Stomach (tissue), 4 donors: ENCODE data around the gene LACTB.

Experiments
- POLR2A ChIP-seq, 4 donors: fragments of 450-650 bp; IDR thresholded peaks; one replicate each; pipeline ENCODE4 v1.6.1; 2016; ENCODE audit warnings: antibody characterized with exemption in 4 of 4, control low read depth in 2 of 4, mild to moderate bottlenecking in 1 of 4, moderate library complexity in 1 of 4
- TF ChIP-seq, protein P1 (sequence below), 7 experiments: fragments of 450-650 bp in 4 of 7; fragments of 200-600 bp in 3 of 7; sonication (generic) in 3 of 7; IDR thresholded peaks; one replicate each; pipeline ENCODE4 v1.5.1; 2016 to 2019; ENCODE audit warnings: antibody characterized with exemption in 7 of 7, control low read depth in 2 of 7, mild to moderate bottlenecking in 1 of 7

DNA sequence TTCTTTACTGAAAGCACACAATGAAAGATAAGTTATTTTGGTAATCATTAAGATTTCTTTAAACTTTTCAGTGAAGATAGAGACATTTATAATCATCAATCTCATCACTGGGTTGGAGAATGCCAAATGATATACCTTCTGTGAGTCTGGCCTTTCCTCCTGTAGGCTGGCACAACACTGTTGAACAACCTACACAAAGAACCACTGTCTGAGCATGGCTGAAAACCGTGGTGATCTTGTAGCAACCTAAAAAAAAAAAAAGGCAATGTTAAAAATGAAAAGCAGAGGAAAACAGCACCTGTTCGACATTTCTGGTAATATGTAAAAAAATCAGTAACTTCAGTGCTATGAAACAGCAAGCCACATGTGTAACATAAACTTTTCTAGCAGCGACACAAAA is 33.8 kb downstream of the LACTB start:
- TF ChIP-seq, protein P1, sequence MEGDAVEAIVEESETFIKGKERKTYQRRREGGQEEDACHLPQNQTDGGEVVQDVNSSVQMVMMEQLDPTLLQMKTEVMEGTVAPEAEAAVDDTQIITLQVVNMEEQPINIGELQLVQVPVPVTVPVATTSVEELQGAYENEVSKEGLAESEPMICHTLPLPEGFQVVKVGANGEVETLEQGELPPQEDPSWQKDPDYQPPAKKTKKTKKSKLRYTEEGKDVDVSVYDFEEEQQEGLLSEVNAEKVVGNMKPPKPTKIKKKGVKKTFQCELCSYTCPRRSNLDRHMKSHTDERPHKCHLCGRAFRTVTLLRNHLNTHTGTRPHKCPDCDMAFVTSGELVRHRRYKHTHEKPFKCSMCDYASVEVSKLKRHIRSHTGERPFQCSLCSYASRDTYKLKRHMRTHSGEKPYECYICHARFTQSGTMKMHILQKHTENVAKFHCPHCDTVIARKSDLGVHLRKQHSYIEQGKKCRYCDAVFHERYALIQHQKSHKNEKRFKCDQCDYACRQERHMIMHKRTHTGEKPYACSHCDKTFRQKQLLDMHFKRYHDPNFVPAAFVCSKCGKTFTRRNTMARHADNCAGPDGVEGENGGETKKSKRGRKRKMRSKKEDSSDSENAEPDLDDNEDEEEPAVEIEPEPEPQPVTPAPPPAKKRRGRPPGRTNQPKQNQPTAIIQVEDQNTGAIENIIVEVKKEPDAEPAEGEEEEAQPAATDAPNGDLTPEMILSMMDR (IDR thresholded peaks at IDR 0.05) = no peak
- no peak for TF ChIP-seq POLR2A (IDR thresholded peaks at IDR 0.05)
